Fibroblast of skin of abdomen (primary cell): ENCODE measurements around the gene ADORA2B.
A peak's percentile ranks its signal among the peaks of the same experiment; 100 is the strongest.

Experiments
- DNase-seq: peaks from one replicate; pipeline ENCODE4 v3.0.0-alpha.2; 2013

The ADORA2B gene

DNA sequence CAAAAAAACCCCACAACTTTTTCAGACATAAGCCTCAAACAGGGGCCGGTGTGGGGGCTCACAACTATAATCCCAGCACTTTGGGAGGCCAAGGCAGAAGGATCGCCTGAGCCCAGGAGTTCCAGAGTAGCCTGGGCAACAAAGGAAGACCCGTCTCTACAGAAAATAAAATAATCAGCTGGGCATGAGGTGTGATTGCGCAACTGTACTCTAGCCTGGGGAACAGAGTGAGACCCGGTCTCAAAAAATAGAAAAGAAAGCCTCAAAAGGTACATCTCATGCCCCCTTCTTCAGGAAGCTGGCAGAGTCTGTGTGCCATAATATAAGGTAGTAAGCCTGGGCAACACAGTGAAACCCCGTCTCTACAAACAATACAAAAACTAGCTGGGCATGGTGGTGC lies 51.4 kb downstream of the ADORA2B start:
- DNase-seq: no peak

GRCh38 chr17:15998031-15998562 lies 53.2 kb downstream of the ADORA2B start:
- no peak for DNase-seq

GRCh38 chr17:15999141-15999973 lies 54.4 kb downstream of the ADORA2B start, which contains the start of the genes TTC19 and ZSWIM7:
TSS of gene TTC19 (plus strand) at chr17:15999824. CDS start at chr17:15999849, 25 bp downstream.
TSS of gene ZSWIM7 (minus strand) at chr17:15999704. CDS start at chr17:15999594, 110 bp downstream.
- peak; percentile 94 for DNase-seq

- peak; percentile 25 for DNase-seq
Measured at GRCh38 chr17:15999974-16000827, 55.3 kb downstream of the ADORA2B start.

GRCh38 chr17:16001226-16001897 lies 56.4 kb downstream of the ADORA2B start:
- DNase-seq: no peak

GRCh38 chr17:16002708-16003260 lies 57.9 kb downstream of the ADORA2B start:
- no peak for DNase-seq

- no peak for DNase-seq
Measured at GRCh38 chr17:16003841-16004240, 58.9 kb downstream of the ADORA2B start.

- no peak for DNase-seq
Measured at GRCh38 chr17:16005636-16006035, 60.7 kb downstream of the ADORA2B start.

DNA sequence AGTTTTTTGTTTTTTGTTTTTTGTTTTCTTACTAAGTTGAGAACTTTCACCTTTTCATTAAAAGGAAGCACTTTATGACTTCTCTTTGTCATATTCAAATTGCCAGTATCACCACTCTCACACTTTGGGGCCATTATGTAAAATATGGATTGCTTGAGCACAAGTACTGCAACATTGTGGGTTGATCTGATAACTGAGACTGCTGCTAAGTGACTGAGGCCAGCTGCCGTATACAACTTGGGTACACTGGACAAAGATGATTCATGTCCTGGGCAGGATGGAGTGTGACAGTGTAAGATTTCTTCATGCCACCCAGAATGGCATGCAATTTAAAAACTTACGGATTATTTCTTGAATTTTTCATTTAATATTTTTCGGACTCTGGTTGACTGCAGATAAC lies 62.5 kb downstream of the ADORA2B start:
- DNase-seq: no peak

DNA sequence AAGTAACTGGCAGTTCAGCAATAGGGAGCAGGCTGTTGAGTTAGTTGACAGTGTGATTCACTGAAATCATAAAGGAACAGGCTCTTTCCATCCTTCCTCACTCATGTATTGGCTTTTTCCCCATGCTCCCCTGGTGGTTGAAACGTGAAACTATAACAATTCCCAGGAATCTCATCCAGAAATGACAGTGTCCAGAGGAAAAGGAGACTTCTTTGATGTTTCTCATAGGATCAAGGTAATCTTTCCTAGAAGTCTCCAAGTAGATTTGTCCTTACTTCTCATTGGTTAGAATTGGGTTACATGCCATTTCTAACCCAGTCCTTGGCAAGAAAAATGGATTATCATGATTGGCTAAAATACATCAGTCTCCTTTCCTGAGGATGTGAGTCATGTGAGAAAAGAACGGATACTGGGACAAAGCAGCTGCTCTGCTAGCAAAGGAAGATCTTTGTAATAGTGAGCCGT lies 69.0 kb downstream of the ADORA2B start:
- DNase-seq: peak; percentile 74

- no peak for DNase-seq
Measured at GRCh38 chr17:16019347-16019746, 74.4 kb downstream of the ADORA2B start.

DNA sequence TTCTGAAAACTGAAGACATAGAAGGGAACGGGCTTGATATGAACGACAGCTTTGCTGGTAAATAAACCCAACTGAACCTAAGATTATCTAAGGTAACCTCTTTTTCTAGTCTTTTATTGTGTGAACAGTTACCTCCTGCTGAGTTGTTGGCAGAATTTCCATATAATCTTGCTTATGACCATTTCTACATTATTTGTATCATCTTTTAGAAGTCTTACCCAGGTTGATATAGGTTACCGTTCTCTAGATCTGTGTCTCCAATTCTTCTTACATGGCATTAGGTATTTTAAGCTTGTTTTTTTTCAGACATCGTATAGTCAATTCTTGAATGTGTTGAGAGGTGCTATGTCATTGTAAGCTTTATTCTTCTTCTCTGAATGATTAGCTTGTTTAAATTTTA lies 79.0 kb downstream of the ADORA2B start:
- no peak for DNase-seq

DNA sequence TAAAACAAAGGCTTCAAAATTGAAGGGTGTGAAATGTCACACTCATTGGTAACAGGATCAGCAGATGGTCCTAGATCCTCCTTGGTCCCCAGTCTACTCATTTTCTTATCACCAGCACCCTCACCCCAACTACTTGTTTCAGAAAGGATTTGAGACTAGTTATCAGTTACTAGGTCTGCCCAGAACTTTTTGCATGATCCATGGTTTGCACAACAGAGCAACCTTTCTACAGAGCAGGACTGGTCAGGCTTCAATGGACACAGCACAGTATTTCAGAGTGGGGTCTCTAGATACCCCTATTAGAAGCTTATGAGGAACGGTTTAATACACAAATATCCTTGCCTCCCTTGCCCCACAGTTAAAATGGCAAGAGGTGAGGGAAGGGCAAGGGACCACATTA lies 80.3 kb downstream of the ADORA2B start:
- no peak for DNase-seq
